T-helper 1 cell treated with Interleukin-12 subunit alpha and Interleukin-12 subunit beta and Interleukin-4 antibody, amounts not matched to agents 30 μg/mL and 1 μg/mL, for 36 hours (primary cell): ENCODE data around the gene PRR35.
A peak's percentile ranks its signal among the peaks of the same experiment; 100 is the strongest.

Source experiments
- H3K27ac Mint-ChIP-seq: one replicate; pipeline ENCODE4 v1.8.0; 2021; ENCODE audit warnings: mild to moderate bottlenecking, mixed read lengths
- H3K27me3 Mint-ChIP-seq: one replicate; pipeline ENCODE4 v1.8.0; 2021; ENCODE audit warnings: low read depth, mixed read lengths
- H3K36me3 Mint-ChIP-seq: one replicate; pipeline ENCODE4 v1.8.0; 2021; ENCODE audit warnings: low read depth, mixed read lengths
- H3K4me1 Mint-ChIP-seq: one replicate; pipeline ENCODE4 v1.8.0; 2021; ENCODE audit warnings: low read depth, mixed read lengths
- H3K4me3 Mint-ChIP-seq: one replicate; pipeline ENCODE4 v1.8.0; 2021; ENCODE audit warnings: mild to moderate bottlenecking, moderate library complexity, mixed read lengths
- H3K9me3 Mint-ChIP-seq: one replicate; pipeline ENCODE4 v1.8.0; 2021; ENCODE audit warnings: mixed read lengths

PRR35 gene

DNA sequence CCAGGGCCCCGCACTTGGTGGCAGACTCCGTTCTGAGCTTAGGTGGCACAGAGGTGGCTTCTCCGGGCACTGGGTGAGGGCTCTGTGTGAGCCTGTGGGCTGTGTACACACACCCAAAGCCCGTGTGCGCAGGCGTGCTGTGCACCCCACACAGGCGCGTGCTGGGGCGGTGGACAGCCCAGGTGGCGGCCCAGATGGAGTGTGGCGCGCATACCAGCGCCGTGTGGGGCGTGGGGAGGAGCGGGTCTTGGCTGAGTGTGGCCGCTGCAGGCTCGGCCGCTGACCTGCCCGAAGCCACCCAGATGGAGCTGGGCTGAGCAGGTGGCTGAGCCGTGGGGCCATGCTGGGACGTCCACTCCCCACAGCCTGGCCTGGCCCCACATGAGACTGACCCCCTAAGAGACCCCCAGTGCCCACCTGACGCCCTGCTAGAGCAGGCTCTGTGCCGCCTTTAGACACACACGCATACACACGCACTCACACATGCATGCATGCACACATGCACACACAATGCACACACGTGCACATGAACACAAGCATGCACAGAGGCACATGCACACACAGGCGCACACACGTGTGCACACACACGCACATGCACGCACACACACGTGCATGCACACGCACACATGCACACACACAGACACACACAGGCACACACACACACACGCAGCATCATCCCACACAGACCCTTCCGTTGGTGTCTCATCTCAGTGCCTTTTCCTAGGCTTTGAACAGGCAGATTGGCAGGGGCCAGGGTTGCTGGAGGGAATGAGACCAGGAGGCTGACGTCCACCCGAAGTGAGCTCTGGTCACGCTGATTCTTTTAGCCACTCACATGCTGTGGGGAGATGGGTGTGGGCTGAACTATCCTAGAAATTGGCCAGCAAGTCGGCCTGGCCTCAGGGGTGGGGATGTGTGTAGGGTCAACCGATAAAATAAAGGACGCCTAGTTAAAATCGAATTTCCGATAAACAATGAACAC is 2.1 kb downstream of the PRR35 start:
- Mint-ChIP-seq H3K9me3 (no peaks in the 10 kb centered on the region), H3K4me3 (no peak overlapping the region), H3K27ac (no peak overlapping the region), H3K4me1 (peaks cover 2% of the 10 kb centered on the region), H3K27me3 (peaks cover 15% of the 10 kb centered on the region), H3K36me3 (no peaks in the 10 kb centered on the region)

DNA sequence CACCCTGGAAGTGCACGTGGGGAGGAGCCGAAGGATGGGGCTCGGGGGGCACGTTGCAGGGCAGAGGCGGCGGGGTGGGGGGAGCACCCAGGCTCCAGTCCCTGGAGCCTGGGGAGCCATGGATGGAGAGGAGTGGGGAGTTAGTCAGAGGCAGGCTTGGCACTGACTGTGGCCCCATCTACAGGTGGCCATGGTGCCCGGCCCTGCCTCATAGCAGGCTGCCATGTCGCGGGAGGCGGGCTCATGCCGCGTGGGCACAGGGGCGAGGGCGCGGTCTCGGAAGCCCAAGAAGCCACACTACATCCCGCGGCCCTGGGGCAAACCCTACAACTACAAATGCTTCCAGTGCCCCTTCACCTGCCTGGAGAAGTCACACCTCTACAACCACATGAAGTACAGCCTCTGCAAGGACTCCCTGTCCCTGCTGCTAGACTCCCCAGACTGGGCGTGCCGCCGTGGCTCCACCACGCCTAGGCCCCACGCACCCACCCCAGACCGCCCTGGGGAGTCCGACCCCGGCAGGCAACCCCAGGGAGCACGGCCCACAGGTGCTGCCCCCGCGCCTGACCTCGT is 3.0 kb downstream of the PRR35 start:
- Mint-ChIP-seq H3K9me3 (no peaks in the 10 kb centered on the region), H3K4me3 (no peak overlapping the region), H3K27ac (no peak overlapping the region), H3K27me3 (peaks cover 15% of the 10 kb centered on the region), H3K36me3 (no peaks in the 10 kb centered on the region), H3K4me1 (peaks cover 2% of the 10 kb centered on the region)

DNA sequence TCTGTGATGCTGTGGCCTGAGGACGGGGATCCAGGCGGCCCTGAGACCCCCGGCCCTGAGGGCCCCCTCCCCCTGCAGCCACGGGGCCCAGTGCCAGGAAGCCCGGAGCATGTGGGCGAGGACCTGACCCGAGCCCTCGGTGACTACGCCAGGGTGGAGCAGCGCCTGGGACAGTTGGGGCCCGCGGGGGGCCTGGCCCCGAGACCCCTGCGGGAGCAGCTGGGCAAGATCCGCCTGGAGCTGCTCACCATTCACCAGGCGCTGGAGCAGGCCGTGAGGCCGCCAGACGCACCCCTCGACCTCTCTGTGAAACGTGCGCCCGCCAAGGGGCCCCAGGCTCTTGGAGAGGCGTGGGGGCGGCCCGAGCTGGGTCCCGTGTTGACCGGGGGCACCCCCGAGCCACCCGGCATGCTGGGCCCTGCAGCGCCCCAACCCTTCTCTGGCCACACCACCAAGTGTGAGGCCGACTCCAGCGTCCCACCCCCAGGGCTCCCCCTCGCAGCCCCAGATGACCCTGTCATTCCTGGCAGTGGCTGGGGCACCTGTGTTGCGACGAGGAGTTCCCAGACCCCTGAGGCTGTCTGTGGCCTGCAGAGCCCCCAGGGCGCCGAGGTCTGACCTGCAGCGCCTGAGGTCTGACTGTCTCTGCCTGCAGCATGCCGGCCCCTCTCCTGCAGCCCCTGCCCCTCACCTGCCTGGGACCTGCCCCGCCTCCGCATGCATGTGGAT is 4.7 kb downstream of the PRR35 start:
- no peak overlapping the region for H3K4me3 Mint-ChIP-seq
- H3K36me3 Mint-ChIP-seq, result no peaks in the 10 kb centered on the region
- H3K27me3 Mint-ChIP-seq, result peaks cover 11% of the 10 kb centered on the region
- no peak overlapping the region for H3K27ac Mint-ChIP-seq
- H3K4me1 Mint-ChIP-seq, result peaks cover 6% of the 10 kb centered on the region
- H3K9me3 Mint-ChIP-seq, result no peaks in the 10 kb centered on the region

DNA sequence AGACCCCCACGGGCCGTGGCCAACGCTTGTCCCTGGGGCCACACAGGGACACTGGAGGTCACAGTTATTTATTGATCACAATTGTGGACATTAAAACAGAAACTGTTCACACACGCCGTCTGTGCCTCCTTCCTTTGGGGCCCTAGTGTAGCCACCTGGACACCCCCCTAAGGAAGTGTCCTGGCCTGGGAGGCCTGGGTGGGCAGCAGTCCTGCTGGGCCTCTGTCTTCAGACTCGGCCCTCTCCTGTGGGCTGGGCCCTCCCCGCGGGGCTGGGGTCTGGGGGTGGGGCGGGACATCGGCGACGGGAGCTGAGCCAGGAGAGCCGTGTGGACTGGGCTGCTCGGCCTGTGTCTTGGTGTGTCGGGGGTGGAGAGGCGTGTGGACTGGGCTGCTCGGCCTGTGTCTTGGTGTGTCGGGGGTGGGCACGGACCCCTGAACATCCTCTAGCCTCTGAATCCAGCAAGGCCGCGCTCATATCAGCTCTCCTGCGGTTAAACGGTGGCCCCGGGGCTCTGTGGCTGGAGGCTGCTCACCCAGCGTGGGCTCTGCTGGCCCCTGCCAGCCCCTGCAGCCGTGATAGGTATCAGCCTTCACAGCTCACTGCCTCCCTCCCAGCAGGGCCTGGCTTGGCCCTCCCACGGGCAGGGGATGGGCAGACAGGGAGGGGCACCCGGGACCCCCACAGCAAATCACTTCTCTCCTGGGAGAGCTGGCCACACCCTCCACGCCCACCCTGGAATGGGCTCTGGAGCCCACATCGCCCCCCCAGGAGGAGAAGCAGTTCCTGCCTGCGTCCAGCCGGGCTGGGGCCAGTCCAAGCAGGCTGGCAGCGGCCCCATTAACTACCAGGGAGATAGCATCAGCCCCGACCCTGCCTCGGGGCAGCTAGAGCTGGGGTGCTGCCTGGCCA is 5.5 kb downstream of the PRR35 start:
- H3K27me3 Mint-ChIP-seq, result peaks cover 11% of the 10 kb centered on the region
- no peak overlapping the region for H3K27ac Mint-ChIP-seq
- H3K36me3 Mint-ChIP-seq, result no peaks in the 10 kb centered on the region
- no peaks in the 10 kb centered on the region for H3K9me3 Mint-ChIP-seq
- peaks cover 7% of the 10 kb centered on the region for H3K4me1 Mint-ChIP-seq
- no peak overlapping the region for H3K4me3 Mint-ChIP-seq

DNA sequence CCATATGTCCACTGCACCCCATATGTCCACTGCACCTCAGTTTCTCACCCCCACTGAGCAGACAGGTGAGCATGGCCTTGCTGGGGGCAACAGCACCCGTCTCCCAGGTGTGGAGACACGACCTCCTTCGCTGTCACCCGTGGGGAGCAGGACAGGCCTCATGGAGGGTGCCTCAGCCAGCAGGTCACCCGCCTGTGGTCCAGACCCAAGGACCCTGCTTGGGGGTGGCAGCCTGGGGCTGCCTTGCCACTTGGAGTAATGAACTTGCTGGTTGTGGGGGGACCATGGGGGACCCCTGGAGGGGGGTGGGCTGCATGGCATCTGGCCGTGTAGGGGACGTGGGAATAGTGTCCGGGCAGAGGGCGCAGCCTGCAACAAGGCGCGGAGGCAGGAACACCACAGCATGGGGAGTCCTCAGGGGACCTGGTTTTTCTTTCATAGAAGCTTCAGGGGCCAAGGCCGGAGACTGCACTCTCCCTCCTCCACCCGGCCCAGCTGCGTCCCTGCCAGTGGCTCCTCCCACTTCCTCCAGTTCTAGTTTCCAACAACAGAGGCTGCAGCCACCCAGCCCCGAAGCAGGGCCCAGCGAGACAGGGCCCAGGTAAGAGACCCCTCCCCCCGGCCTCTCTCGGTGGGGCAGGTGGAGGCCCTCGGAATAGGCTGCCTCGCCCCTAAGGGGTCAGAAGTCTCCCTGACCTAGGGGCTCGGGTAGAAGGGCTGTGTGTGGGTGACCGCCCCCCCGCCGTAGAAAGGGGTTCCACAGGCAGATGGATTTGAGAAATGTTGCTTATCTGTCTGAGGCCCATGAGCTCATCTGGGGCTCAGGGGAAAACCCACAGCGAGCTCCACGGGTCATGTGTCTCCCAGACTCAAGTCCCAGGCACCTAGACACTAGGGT is 6.5 kb downstream of the PRR35 start, which contains the start of gene NHLRC4:
Gene NHLRC4, plus strand, starts transcription at position 531 of the 898 bp plus-strand sequence. CDS start 1,043 bp downstream, outside the sequence.
- peaks cover 8% of the 10 kb centered on the region for H3K27me3 Mint-ChIP-seq
- H3K27ac Mint-ChIP-seq, result peak within 1 kb of the TSS; percentile 72
- H3K4me1 Mint-ChIP-seq, result peaks cover 18% of the 10 kb centered on the region
- peak within 1 kb of the TSS; percentile 57 for H3K4me3 Mint-ChIP-seq
- no peaks in the 10 kb centered on the region for H3K36me3 Mint-ChIP-seq
- H3K9me3 Mint-ChIP-seq, result no peaks in the 10 kb centered on the region

DNA sequence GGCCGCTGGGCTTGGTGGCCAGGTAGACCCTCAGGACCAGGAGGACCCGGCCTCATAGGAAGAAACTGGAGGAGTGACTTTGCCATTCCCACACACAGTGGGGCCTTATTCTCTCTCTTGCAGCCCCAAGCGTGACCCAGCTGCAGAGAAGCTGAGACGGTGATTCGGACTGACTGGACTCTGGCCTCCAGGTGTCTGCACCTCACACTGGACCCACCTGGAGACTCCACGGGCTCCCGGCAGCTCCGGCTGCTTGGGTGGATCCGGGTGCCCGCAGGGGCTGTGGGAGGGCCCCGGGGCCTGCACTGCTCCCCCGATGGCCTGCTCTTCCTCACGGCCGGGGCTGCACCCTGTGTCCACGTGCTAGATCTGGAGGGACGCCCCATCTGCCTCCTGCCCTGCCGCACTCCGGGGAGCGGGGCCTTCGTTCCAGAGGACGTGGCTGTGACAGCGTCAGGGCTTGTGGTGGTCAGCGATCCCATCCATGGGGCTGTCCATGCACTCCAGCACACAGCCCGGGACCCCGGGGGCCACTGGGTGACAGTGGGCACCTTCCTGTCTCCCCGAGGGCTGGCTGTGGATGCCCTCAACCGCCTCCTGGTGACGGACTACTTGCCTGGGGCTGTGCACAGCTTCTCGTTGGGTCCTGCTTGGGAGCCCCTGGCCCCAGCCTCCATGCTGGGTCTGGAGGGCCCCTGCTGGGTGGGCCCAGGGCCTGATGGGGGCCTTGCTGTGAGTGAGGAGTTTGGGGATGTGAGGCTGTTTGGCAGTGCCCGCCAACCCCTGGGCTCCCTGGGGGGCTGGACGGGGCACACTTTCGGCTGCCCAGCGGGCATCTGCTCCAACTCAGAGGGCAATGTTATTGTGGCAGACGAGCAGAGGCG is 7.4 kb downstream of the PRR35 start:
- Mint-ChIP-seq H3K4me3 (peak overlapping the region; percentile 57), H3K36me3 (no peaks in the 10 kb centered on the region), H3K27me3 (peaks cover 2% of the 10 kb centered on the region), H3K9me3 (no peaks in the 10 kb centered on the region), H3K4me1 (peaks cover 21% of the 10 kb centered on the region), H3K27ac (peak overlapping the region; percentile 72)

DNA sequence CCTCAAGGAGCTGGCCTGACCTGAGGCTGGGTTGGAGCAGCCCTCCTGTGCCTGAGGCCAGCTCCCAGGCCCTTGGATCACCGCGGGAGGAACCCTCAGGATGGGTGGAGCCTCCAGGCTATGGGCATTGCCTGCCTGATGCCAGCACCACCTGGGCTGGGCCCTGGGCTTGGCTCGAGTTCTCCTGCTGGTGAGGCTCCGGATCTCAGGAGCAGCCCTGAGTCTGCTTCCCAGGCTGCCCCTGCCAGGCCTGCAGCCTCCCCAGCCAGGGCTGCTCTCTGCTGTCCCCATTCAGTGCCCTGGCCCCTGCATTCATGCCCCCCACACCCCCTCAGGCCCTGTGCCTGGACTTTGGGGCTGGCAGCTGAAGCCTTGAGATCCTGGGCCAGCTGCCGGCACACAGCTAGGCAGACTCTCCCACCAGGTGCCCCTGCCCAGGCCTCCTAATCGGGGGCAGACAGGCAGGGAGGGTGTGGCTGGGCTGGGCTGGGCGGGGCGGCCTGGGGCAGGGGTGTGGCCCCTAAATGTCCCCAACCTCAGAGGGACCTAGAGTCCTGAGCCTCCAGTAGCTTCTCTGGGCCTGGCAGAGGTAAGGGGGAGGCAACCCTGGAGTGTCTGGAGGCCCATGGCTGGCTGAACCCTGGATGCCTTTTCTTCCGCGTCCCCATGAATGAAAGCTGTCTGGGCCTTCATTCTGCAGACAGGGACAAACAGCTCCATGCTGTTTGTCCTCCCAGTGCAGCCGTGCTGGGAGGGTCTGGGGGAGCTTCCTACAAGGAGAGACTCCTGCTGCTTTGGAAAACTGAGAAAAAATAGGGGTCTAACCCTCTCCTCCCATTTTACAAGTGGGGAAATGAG is 8.4 kb downstream of the PRR35 start:
- Mint-ChIP-seq H3K36me3 (no peaks in the 10 kb centered on the region), H3K4me3 (peak overlapping the region; percentile 82), H3K27ac (peak overlapping the region; percentile 86), H3K4me1 (peaks cover 21% of the 10 kb centered on the region), H3K9me3 (no peaks in the 10 kb centered on the region), H3K27me3 (no peaks in the 10 kb centered on the region)

DNA sequence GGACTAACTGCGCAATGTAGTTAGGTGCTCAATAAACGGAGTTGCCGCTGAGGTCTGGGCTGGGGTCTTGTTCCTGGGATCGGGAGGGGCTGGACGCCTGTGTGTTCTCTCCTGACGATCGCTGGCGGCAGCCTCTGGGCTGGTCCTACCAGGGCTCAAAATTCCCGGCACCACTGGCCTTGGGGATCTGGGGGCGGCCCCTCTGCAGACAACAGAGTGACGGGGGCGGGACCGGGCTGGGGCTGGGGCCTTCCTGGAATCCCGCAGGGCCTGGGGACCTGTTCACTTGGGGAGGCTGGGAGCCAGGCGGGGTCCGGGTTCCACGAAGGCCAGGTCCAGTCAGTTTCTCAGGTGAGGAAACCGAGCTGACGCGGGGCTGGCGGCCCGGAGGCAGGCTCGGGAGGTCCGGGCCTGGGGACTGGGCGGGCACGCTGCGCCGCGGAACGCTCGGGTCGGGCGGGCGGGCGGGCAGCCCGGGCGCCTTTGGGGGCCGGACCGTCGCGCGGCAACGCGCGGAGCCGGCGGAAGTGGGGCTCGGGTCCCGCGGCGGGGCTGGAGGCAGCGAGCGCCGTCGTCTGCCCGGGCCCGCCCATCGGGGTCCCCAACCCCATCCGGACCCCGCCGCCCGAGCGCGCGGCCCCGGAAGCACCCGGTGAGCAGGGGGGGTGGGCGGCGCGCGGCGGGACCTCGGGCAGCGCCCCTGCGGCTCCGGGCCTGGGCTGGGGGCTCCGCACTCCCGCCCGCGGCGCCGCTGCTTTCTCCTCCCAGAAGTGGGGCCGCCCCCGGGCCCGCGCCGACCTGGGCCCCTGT is 9.5 kb downstream of the PRR35 start, which contains the start of gene PIGQ:
Gene PIGQ, plus strand, starts transcription at position 524 of the 810 bp plus-strand sequence. CDS start 4,107 bp downstream, outside the sequence.
- no peaks in the 10 kb centered on the region for H3K27me3 Mint-ChIP-seq
- H3K4me3 Mint-ChIP-seq, result peak within 1 kb of the TSS; percentile 82
- no peaks in the 10 kb centered on the region for H3K9me3 Mint-ChIP-seq
- peaks cover 21% of the 10 kb centered on the region for H3K4me1 Mint-ChIP-seq
- peak within 1 kb of the TSS; percentile 86 for H3K27ac Mint-ChIP-seq
- H3K36me3 Mint-ChIP-seq, result no peaks in the 10 kb centered on the region

DNA sequence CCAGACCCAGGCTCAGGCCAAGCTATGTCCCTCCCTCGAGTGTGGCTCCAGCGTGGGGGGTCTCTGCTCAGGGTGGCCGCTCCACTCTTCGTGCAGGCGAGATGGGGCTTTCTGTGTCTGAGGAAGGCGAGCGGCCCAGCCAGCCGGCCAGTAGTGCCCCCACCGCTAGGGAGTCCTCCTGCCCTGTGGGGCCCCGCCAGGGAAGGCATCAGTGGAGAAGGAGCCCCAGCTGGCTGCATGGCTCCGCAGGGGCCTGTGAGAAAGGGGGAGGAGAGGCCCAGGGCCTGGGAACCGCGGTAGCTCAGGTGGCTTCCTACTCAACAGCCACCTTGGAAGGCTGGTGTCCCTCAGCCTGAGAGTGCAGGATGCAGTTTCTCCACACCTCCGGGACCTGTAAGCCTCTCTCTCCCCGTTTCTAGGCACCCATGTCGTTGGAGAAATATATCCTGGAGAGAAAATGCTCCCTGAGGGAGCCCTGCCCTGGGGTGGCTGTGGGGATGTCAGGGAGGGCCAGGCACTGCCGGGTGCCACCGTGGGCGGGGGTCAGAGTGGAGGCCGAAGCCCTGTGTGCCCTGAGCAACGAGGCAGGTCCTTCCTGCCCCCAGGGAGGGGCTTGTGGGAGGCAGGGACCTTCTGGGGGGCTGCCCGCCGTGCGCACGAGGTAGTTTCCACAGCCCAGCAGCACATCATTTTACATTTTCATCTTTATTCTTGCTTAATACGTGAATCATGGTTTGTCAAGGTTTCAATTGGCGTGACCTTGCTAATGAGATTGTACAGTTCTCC is 12.9 kb downstream of the PRR35 start:
- no peaks in the 10 kb centered on the region for H3K27me3 Mint-ChIP-seq
- H3K36me3 Mint-ChIP-seq, result no peaks in the 10 kb centered on the region
- no peak overlapping the region for H3K4me3 Mint-ChIP-seq
- H3K27ac Mint-ChIP-seq, result no peak overlapping the region
- peaks cover 19% of the 10 kb centered on the region for H3K4me1 Mint-ChIP-seq
- H3K9me3 Mint-ChIP-seq, result no peaks in the 10 kb centered on the region

DNA sequence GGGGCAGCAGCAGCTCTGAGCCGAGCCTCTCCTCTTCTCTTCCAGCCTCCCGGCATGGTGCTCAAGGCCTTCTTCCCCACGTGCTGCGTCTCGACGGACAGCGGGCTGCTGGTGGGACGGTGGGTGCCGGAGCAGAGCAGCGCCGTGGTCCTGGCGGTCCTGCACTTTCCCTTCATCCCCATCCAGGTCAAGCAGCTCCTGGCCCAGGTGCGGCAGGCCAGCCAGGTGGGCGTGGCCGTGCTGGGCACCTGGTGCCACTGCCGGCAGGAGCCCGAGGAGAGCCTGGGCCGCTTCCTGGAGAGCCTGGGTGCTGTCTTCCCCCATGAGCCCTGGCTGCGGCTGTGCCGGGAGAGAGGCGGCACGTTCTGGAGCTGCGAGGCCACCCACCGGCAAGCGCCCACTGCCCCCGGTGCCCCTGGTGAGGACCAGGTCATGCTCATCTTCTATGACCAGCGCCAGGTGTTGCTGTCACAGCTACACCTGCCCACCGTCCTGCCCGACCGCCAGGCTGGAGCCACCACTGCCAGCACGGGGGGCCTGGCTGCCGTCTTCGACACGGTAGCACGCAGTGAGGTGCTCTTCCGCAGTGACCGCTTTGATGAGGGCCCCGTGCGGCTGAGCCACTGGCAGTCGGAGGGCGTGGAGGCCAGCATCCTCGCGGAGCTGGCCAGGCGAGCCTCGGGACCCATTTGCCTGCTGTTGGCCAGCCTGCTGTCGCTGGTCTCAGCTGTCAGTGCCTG is 14.0 kb downstream of the PRR35 start:
- H3K27ac Mint-ChIP-seq, result no peak overlapping the region
- no peak overlapping the region for H3K4me3 Mint-ChIP-seq
- no peaks in the 10 kb centered on the region for H3K9me3 Mint-ChIP-seq
- no peaks in the 10 kb centered on the region for H3K36me3 Mint-ChIP-seq
- H3K27me3 Mint-ChIP-seq, result no peaks in the 10 kb centered on the region
- H3K4me1 Mint-ChIP-seq, result peaks cover 16% of the 10 kb centered on the region
